ENCODE data around the gene GUCY1A2.

GRCh38 chr11:107020594-107020993 is 2.3 kb upstream of the GUCY1A2 start:
- TF ChIP-seq CTCF (conservative IDR thresholded peaks at IDR 0.05) = no peak
- TF ChIP-seq ZFX (IDR thresholded peaks at IDR 0.05) = no peak
